ENCODE data around the gene SSB.
"Not testable (repeated sequence)": the region's sequence is repeated elsewhere in the genome, so short reads cannot be mapped to it uniquely, and the experiment has no call there.

The SSB gene

GRCh38 chr2:169798718-169799592 is at the start of gene SSB:
TSS of gene SSB (plus strand) at chr2:169798871. CDS start at chr2:169800961, 2,090 bp downstream.
- DNase-seq (ENCODE audit: low read depth), result peak; percentile 90

GRCh38 chr2:169752752-169753151 is 45.9 kb upstream of the SSB start:
- DNase-seq (ENCODE audit: low read depth), result no peak

DNA sequence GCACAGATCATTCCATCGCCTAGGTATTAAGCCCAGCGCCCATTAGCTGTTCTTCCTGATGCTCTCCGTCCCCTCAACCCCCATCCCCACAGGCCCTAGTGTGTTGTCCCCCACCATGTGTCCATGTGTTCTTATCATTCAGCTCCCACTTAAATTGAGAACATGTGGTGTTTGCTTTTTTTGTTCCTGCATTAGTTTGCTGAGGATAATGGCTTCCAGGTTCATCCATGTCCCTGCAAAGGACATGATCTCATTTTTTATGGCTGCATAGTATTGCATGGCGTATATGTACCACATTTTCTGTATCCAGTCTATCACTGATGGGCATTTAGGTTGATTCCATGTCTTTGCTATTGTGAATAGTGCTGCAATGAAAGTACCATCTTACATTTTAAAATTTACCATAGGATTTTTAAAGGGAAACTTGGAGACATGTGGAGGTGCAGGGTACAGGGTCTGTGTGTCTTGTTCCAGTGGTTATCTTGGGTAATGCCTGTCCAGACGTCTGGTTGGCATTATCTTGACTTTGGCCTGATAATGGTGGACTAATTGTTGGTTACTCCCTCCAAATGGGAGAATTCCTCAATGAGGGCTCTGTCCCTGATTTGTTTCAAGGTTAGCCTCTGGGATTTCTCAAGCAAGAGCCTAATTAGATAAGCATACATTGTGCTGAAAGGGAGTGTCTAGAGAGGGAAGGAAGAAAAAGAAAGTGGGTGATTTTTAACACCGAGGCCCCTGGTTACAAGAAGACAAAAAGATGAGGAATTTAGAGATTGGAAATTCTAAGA is 43.4 kb upstream of the SSB start:
- no peak for DNase-seq (ENCODE audit: low read depth)

DNA sequence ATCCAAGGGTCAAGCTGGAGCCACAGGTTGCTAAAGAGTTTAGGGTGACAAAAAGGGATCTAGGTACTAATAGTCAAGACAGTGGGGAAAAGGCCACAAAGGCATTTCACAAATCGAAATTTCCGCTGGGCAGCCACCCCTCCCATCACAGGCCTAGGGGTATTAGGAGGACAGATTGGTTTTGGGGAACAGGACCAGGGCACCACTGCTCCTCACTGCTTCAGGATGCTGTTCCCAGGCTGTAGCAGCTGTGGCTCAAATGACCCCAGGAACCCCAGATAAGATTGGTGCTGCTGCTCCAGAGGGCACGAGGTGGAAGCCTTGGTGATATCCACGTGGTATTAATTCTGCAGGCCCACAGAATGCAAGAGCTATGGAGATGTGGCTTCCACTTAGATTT is 42.3 kb upstream of the SSB start:
- no peak for DNase-seq (ENCODE audit: low read depth)

DNA sequence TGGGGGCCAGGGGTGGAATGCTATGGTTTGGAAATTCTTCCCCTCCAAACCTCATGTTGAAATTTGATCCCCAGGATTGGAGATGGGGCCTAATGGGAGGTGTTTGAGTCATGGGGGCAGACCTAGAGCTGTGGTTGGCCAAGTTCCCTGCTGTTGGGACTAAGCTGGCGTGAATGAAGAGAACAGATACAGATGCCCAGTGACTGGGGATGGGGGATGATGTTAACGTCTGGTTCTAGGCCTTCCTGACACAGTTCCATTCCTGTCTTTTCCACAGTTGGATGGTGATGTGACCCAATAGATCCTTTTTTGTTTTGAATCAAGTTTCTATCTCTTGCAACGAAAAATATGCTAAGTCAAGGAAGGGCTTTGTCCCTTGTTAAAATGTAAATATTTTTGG is 41.3 kb upstream of the SSB start:
- no peak for DNase-seq (ENCODE audit: low read depth)

- DNase-seq (ENCODE audit: low read depth), result no peak
Observed at GRCh38 chr2:169757778-169758177, 40.9 kb upstream of the SSB start.

DNA sequence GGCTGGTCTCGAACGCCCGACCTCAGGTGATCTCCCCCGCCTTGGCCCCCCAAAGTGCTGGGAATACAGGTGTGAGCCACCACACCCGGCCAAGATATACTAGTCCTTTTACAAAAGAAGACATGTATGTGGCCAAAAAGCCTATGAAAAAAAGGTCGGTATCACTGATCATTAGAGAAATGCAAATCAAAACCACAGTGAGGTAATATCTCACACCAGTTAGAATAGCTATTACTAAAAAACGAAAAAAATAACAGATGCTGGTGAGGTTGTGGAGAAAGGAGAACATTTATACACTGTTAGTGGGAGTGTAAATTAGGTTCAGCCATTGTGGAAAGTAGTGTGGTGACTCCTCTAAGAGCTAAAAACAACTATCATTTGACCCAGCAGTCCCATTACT is 38.7 kb upstream of the SSB start:
- DNase-seq (ENCODE audit: low read depth), result no peak

DNA sequence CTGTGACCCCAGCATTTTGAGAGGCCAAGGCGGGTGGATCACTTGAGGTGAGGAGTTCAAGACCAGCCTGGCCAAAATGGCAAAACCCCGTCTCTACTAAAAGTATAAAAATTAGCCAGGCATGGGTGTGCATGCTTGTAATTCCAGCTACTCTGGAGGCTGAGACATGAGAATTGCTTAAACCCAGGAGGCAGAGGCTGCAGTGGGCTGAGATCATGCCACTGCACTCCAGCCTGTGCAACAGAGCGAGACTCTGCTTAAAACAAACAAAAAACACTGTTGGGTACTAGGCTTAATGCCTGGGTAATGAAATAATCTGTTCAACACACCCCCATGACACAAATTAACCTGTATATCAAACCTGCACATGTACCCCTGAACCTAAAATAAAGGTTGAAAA is 37.9 kb upstream of the SSB start:
- not testable (repeated sequence) for DNase-seq (ENCODE audit: low read depth)

GRCh38 chr2:169761251-169761969 is 37.3 kb upstream of the SSB start:
- DNase-seq (ENCODE audit: low read depth), result no peak

- no peak for DNase-seq (ENCODE audit: low read depth)
Observed at GRCh38 chr2:169761970-169762292, 36.7 kb upstream of the SSB start.

DNA sequence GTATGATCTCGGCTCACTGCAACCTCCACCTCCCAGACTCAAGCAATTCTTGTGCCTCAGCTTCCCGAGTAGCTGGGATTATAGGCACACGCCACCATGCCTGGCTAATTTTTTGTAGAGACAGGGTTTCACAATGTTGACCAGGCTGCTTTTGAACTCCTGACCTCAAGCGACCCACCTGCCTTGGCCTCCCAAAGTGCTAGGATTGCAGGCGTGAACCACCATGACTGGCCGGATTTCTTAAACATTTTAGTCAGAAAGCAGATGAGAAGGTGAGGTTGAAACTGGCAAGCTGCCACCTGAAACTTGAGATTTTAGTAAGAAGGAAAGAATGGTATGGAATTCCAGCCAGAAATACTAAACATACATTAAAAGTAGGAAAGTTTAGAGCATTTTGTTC is 33.1 kb upstream of the SSB start:
- DNase-seq (ENCODE audit: low read depth), result no peak

DNA sequence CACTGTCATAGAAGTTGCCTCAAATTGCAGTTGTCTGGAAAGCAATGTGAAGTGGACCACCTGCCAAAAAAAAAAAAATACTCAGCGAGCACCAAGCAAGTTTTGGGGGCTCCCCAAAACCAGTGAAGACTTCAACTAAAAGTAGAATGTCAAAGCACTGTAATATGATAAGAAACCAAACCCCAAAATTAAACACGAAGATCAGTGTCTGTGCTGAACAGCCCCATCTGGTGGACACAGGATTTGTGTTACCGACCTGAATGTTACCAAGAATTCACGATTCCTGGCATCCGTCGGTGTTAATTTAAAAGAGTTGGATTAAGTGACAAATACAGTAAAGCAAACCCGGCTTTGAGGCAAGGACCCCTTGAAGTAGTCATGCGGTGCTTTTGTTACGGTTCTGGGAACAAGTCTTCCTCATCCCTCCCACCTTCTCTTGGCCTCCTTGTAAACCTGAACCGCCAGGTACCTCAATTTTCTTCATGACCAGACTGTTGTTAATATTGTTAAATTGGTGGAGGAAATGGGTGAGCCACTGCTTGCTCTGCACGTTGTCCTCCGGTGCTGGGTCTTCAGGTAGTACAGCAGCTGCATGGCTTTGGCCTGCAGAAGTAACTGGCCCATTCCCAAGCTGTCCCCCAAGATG is 31.3 kb upstream of the SSB start:
- peak; percentile 61 for DNase-seq (ENCODE audit: low read depth)

DNA sequence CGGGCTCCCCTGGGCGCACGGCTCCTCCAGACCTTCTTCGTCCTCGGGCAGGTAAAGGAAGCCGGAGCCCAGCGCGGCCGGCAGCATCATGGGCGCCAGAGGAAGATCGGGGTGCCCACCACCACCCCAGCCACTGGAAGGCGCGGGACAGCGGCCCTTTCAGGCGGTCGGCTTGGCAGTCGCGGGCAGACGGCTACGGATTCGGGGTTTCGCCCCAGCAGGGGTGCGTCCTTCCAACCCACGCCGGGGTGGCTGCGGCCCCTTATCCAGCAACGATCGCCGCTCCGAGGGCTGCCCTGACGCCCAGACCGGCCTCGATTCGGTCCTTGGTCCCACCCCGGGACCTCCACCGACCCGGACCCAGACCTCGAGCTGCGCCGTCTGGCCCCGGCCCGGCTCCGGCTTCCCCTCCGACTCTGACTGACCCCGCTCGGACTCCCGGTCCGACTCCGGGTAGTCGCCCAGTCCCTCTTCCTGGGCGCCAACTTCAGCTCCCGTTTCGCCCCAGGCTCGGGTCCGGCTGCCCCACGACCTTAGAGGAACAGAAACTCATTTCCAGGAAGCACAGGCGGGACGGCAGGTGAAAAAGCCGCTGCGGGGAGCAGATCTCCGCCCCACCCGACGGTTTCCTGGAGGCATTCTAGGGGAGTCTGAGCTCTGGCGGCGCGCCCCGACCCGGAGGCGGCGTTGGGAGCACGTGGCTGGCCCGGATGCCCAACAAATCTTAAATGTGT is 30.2 kb upstream of the SSB start:
- DNase-seq (ENCODE audit: low read depth), result no peak

GRCh38 chr2:169771021-169771420 is 27.6 kb upstream of the SSB start:
- DNase-seq (ENCODE audit: low read depth), result no peak

GRCh38 chr2:169771612-169772011 is 27.1 kb upstream of the SSB start:
- DNase-seq (ENCODE audit: low read depth), result no peak

DNA sequence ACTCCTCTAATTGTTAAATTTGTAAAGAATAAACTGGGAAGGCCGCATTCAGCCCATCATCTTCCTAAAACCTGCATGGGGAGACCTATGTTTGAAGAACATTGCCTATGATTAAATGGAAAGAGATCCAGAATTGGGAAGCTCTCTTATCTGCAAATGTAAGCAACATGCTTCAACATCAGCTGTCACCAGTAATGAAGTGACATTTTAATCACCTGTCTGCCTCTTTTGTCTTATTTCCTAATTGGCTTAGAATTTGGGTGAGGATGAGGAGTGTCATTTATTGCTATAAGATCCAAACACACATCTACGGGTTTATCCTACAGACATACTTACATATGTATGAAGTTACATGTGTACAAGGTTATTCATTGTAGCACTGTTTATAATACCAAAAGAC is 26.0 kb upstream of the SSB start:
- no peak for DNase-seq (ENCODE audit: low read depth)

GRCh38 chr2:169775354-169775753 is 23.3 kb upstream of the SSB start:
- no peak for DNase-seq (ENCODE audit: low read depth)

DNA sequence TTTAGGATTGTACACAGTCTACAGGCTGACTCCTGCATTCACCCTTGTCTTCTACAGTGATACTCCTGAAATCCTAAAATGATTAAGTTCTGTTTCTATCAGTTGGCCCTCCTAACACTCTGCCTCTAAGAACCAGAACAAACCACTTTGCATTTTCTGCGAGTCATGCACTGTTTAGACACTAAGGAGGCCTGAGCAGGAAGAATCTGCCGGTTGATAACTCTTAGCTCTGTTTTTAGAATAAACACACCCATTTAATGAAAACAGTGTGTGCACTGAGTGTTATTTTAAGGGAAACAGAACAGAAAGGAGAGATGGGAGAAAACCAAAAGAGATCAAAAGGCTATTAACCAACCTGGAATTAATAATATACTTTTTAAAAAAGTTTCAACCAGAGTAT is 22.9 kb upstream of the SSB start:
- DNase-seq (ENCODE audit: low read depth), result no peak

DNA sequence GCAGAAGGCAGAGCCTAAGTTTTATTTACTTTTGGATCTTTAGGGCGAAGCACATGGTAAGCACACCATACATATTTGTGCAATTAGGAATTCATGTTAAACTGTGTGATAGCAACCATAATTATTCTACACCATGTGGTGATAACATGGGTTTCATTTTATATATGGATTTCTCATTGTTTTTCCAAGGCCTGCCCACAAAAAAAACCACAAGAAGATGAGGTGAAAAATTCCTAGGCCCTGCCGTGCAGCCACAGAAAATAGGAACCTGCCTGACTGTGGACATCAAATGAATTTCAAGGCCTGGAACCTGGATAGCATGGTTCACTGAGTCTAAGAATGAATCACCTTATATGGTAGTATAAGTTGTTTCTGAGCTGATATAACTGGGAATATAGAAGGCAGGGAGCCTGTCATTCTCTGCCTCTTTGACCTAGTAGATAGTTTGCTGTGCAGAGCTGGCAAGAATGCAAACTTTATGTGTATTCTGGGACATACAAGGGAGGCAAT is 22.4 kb upstream of the SSB start:
- no peak for DNase-seq (ENCODE audit: low read depth)

- DNase-seq (ENCODE audit: low read depth), result no peak
Observed at GRCh38 chr2:169778446-169778845, 20.2 kb upstream of the SSB start.

DNA sequence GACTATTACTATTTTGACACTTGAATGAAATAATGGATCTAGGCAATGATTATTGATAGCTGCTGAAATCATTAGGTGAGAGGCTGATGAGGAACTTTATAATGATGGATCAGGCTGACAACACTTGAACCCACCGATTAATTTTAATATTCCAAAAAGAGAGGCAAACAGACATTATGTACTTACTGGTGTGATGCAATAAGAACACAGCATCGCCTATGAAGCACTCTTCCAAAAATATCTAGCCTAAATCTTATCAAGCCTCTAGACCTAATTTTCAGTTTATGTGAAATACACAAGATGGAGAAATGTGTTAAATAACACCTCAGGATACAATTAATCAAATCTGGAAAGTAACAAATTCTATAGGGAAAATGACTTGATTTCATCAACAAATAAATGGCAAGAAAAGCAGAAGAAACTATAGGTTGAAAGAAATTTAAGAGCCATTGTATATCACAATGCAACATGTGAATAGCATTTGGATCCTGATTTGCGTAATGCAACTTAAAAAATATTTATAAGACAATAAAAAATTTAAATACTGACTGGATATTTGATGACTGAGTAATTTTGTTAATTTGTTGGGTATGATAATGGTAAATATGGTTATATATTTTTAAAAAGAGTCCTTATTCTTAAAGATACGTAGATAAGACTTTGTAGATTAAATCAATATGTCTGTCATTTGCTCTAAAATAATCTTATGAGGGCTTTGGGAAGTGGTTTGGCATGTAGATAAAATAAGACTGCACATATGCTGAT is 17.2 kb upstream of the SSB start:
- no peak for DNase-seq (ENCODE audit: low read depth)

Data from fibroblast of the conjunctiva (primary cell).